KOPT-K1 (cell line): ENCODE measurements around the gene FBXO45.
A peak's percentile ranks its signal among the peaks of the same experiment; 100 is the strongest.
"Not testable (repeated sequence)": the region's sequence is repeated elsewhere in the genome, so short reads cannot be mapped to it uniquely, and the experiment has no call there.

Source experiments
- H3K27ac ChIP-seq: fragments of 200-600 bp; sonication (generic); 2 replicates; pipeline ENCODE4 v1.5.1; 2016; ENCODE audit warnings: antibody characterized with exemption, mild to moderate bottlenecking, low read depth, low read length; ENCODE audit not compliant: poor library complexity, severe bottlenecking
- H3K36me3 ChIP-seq: fragments of 200-600 bp; sonication (generic); 2 replicates; pipeline ENCODE4 v1.5.1; 2017; ENCODE audit warnings: antibody characterized with exemption, mild to moderate bottlenecking, low read length, moderate library complexity; ENCODE audit not compliant: insufficient read depth
- H3K9me3 ChIP-seq: fragments of 200-600 bp; sonication (generic); 2 replicates; pipeline ENCODE4 v1.5.1; 2017; ENCODE audit warnings: antibody characterized with exemption, low read length, mild to moderate bottlenecking; ENCODE audit not compliant: insufficient read depth, poor library complexity, severe bottlenecking

FBXO45 gene

DNA sequence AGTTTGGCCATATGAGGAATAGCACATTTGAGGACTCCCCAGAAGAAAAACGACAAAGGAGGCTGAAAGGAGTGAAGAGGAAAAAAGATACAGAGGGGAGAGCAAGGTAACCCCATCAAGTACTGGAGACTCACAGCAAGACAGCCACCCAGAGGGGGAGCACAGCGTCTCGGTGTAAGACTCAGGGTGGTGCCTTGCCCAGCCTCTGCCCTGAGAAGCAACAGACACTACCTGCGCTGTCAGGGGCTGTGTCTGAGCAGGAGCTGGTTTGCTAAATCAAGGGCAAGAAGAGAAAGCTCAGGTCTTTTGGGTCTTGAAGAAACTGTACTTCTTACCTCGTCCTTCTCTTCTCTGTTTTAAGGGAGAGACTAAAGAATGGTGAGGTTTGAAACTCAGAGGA, 27.9 kb downstream of the FBXO45 start:
- Histone ChIP-seq H3K36me3 (no peaks in the 10 kb centered on the region), H3K9me3 (no peaks in the 10 kb centered on the region), H3K27ac (peak overlapping the region; percentile 59)

DNA sequence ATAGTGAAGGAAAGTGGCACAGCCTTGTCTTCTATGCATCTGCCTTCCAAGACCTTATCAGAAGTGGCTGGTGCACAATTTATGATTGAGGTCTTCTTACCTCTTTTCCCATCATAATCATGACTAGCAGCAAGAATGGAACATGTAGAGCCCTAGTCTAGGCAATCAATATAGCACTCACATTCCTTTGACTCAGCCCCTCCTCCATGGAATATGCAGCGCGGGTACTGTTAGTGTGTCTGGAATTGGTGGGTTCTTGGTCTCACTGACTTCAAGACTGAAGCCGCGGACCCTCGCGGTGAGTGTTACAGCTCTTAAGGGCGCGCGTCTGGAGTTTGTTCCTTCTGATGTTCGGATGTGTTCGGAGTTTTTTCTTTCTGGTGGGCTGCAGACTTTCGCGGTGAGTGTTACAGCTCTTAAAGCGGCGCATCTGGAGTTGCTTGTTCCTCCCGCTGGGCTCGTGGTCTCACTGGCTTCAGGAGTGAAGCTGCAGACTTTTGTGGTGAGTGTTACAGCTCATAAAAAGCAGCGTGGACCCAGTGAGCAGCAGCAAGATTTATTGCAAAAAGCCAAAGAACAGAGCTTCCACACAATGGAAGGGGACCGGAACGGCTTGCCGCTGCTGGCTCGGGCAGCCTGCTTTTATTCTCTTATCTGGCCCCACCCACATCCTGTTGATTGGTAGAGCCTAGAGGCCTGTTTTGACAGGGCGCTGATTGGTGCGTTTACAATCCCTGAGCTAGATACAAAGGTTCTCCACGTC, 29.7 kb downstream of the FBXO45 start:
- not testable (repeated sequence) for H3K9me3 ChIP-seq

DNA sequence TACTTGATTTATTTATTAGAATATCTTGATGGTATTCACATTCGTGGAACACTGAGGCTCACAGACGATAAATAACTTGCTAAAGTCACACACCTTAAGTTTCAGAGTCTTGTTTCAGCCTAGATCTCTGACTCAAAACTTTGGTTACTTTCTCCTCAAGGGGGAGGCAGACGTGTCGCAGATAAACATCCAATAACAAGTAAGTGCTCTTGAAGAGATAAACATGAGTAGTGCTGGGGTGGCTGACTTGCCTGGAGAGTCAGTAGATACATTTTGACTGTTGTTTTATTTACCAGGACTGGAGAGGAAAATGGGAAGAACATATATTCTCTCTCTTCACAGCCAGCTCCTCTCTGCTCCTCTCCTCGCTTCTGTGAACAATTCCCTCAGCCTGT, 31.3 kb downstream of the FBXO45 start:
- H3K27ac ChIP-seq = no peak overlapping the region
- no peaks in the 10 kb centered on the region for H3K36me3 ChIP-seq
- no peaks in the 10 kb centered on the region for H3K9me3 ChIP-seq

More for the DNA sequence above, 29.7 kb downstream of the FBXO45 start:
- not testable (repeated sequence) for H3K36me3 ChIP-seq
- peak overlapping the region; percentile 59 for H3K27ac ChIP-seq

DNA sequence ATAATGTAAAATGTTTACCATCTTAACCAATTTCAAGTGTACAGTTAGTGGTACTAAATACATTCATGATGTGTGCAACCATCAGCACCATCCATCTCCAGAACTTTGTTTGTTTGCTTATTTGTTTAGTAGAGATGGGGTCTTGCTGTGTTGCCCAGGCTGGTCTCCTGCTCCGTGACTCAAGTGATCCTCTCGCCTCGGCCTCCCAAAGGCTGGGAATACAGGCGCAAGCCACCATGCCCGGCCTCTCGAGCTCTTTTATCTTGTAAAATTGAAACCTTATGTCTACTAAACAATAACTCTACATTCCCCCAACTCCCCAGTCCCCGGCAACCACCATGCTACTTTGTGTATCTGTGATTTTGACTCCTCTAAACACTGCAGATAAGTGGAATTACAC, 31.9 kb downstream of the FBXO45 start:
- Histone ChIP-seq H3K36me3 (no peaks in the 10 kb centered on the region), H3K9me3 (no peaks in the 10 kb centered on the region), H3K27ac (no peak overlapping the region)

DNA sequence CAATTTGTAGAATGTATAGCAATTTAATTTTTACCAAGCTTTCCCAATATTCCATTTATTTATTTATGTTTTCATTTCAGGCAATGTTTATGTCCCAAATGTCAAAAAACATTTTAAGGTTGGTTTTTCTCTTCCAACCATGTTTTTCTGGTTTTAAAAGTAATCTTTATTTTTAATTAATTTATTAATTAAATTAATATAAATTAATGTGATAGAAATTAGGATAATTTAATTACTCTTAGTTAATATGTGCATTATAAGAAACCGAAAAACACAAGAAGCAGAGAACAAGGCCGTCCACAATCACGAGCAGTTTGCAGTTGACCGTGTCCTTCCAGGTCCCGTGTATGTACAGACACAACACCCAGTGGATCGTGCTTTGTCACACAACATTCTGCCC, 34.2 kb downstream of the FBXO45 start:
- H3K9me3 ChIP-seq = no peaks in the 10 kb centered on the region
- no peaks in the 10 kb centered on the region for H3K36me3 ChIP-seq
- H3K27ac ChIP-seq = no peak overlapping the region

DNA sequence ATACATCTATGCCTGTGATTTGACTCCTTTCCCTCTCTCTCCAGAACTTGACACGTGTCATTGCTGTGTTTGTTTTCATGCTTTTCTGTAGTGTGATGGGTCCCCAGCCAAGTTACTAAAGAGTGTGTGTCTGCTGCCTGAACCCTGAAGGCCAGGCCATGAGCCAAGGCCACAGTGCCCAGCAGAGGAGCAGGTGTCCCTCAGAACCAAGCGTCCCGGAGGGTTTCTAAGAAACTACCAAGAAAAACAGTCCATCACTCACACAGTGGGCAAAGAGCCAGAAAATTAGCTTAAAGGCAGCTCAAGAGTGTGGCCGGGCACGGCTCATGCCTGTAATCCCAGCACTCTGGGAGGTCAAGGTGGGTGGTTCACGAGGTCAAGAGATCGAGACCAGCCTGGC, 35.2 kb downstream of the FBXO45 start:
- H3K27ac ChIP-seq = peak overlapping the region; percentile 57

DNA sequence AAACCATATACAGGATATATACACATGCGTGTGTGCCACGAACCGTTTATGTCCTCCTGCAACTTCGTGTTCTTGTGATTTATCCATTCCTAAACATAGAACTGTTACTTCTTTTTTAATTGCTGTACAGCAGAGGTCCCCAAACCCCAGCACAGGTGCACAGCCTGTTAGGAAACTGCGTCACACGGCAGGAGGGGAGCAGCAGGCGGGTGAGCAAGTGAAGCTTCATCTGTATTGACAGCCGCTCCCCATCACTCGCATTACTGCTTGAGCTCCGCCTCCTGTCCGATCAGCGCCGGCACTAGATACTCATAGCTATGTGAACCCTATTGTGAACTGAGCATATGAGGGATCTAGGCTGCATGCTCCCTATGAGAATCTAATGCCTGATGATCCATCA, 36.1 kb downstream of the FBXO45 start:
- H3K36me3 ChIP-seq = no peaks in the 10 kb centered on the region
- H3K27ac ChIP-seq = peak overlapping the region; percentile 57
- no peaks in the 10 kb centered on the region for H3K9me3 ChIP-seq

More for the DNA sequence above, 35.2 kb downstream of the FBXO45 start:
- Histone ChIP-seq H3K9me3 (no peaks in the 10 kb centered on the region), H3K36me3 (no peaks in the 10 kb centered on the region)

DNA sequence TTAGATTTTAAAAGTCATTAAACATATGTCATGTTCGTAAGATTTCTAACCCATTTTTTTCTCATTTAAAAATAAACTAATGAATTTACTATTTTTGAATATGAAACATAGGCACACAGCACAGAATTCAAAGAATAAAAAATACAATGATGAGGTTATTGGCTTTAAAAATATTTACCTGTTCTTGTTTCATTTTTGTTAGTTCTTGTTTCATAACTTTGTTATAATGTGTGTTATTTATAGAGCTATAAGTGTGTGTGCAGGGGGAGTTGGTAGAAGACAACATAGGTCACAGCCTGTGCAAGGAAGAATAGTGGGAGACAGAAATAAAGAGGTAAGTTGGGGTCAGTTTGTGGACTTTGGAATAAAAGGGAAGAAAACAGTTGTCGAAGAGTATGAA, 40.2 kb downstream of the FBXO45 start:
- Histone ChIP-seq H3K9me3 (no peaks in the 10 kb centered on the region), H3K36me3 (no peaks in the 10 kb centered on the region), H3K27ac (peak overlapping the region; percentile 99)

DNA sequence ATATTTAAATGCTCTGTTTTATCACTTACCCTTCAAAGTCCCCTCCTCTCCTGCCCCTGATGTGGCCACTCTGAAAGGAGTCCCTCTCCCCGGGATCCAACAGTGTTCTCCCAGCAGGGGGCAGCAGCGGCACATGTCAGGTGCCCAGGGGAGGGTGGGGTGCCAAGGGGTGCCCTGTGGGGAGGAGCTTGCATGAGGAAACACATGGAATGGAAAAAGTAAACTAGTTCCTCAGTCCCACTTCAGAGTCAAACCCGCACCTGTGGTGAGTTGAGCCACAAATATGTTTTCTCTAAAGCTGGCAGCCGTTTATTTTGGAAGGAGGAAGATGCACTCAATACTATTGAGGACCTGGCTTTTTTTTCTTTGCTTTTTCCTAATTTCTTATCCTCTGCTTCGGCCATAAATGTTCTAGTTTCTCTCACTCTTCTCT, 40.9 kb downstream of the FBXO45 start:
- Histone ChIP-seq H3K9me3 (no peaks in the 10 kb centered on the region), H3K36me3 (no peaks in the 10 kb centered on the region), H3K27ac (peak overlapping the region; percentile 99)

DNA sequence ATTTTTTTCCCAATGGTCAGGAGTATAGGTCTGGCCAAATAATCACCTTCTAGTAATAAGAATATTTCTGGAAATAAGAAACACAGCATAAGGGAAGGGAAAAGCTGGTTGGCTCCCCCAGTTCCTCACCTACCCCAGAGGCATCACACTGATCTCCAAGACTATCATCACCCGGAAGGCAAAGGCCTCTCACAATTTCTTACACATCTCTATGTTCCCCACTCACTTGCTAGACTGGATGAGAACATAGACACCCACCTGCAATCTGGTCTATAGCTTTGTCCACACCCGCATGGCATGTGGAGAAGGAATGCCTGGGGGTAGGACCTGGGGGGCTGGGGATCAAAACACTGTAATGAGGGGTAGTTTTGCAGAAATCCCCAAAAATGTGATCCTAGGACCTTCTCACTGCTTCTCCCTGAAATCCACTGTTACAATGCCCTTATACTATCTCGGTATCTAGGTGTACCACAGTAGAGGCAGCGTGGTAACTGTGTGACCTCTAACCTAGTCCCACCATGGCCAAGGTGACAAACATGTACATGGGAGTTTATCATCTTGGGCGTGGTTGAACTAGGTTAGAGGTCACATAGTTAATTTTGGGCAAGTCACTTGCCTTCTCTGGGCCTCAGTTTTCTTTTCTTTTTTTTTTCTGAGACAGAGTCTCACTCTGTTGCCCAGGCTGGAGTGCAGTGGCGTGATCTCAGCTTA, 41.5 kb downstream of the FBXO45 start:
- Histone ChIP-seq H3K36me3 (no peaks in the 10 kb centered on the region), H3K9me3 (no peaks in the 10 kb centered on the region), H3K27ac (peak overlapping the region; percentile 99)

DNA sequence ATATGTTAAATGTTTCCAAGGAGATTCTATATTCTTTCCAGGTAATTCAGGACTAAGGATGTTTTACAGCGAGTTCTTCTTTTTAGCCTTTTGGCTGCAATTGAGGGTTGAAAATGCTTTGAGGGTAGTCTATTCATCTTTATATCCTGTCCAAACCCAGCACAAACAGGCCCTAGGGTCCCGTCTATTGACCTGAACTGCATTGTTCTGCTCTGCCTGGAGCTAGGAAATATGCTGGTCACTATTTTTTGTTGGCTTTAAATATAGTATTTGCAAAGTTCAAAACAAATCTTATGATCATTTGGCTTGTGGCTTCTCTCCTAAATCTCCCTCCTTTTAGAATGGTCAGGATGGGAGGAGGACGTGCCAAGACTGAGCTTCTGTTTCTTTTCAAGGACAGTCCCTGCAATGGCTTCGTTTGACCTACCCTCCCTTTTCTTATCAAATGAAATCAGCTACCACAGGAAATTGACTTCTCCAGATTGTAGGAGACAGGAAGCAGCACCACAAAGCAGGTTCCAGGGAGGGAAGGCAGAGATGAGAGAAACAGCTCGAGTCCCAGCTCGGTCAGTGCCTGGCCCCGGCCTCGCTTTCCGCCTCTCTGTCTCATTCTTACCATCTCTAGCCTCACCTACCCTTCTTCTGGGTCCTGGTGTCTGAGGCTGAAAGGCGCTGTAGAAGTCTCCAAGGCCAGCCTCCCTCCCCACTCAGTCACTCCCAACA, 43.5 kb downstream of the FBXO45 start:
- Histone ChIP-seq H3K27ac (peak overlapping the region; percentile 99), H3K36me3 (no peaks in the 10 kb centered on the region), H3K9me3 (no peaks in the 10 kb centered on the region)

DNA sequence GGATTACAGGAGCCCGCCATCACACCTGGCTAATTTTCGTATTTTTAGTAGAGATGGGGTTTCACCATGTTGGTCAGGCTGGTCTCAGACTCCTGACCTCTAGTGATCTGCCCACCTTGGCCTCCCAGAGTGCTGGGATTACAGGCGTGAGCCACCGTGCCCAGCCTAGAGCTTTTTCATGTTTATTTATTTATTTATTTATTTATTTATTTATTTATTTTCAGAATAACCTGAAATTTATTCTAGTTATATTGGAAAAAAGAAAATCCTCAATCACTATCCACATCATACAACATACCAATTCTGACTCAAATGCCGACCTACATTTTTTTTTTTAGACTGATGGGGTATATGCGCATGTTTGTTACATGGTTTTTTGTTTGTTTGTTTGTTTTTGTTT, 46.8 kb downstream of the FBXO45 start:
- H3K27ac ChIP-seq = peak overlapping the region; percentile 99
- not testable (repeated sequence) for H3K9me3 ChIP-seq, H3K36me3 ChIP-seq

DNA sequence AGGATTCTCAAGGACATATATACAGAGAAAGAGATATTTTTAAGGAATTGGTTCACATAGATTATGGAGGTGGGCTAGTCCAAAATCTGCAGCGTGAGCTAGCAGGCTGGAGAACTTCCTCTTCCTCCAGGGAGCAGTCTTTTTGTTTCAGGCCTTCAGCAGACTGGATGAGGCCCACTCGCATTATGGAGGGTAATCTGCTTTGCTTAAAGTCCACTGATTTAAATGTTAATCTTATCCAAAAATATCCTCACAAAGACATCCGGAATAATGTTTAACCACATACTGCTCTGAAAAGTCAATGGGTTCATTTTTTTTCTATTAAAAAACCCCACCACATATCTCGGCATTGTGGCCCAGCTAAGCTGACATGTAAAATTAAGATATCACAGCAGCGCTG, 48.8 kb downstream of the FBXO45 start:
- H3K36me3 ChIP-seq = no peaks in the 10 kb centered on the region
- H3K27ac ChIP-seq = peak overlapping the region; percentile 99
- no peaks in the 10 kb centered on the region for H3K9me3 ChIP-seq

DNA sequence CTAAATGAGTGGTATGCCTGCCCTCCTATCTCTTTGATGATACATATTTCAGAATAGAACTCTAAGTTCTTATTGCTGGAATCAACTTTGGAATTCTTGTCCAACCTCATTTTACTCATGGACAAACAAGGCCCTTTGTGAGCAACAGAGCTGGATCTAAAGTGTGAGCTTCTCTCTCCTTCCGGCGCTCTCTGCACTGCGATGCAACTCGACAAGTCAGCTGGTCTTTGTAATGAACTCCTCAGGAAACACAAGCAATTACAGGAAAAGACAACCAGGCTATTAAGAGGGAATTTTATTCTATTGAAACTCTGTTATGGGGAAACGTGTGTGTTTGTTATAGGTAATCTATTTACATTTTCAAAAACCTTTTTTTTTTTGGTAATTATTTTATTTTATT, 50.8 kb downstream of the FBXO45 start:
- Histone ChIP-seq H3K27ac (peak overlapping the region; percentile 99), H3K36me3 (no peaks in the 10 kb centered on the region)

DNA sequence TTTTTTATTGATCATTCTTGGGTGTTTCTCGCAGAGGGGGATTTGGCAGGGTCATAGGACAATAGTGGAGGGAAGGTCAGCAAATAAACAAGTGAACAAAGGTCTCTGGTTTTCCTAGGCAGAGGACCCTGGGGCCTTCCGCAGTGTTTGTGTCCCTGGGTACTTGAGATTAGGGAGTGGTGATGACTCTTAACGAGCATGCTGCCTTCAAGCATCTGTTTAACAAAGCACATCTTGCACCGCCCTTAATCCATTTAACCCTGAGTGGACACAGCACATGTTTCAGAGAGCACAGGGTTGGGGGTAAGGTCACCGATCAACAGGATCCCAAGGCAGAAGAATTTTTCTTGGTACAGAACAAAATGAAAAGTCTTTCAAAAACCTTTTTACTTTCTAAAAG, 51.2 kb downstream of the FBXO45 start:
- not testable (repeated sequence) for H3K36me3 ChIP-seq, H3K9me3 ChIP-seq
- peak overlapping the region; percentile 100 for H3K27ac ChIP-seq

More for the DNA sequence above, 50.8 kb downstream of the FBXO45 start:
- no peaks in the 10 kb centered on the region for H3K9me3 ChIP-seq
